ENCODE results near the gene MX1.

MX1 gene

GRCh38 chr21:41491412-41491811 lies 65.4 kb downstream of the MX1 start:
- WGBS: 77% methylated on average over 6 of the region's 6 CpGs
- H2AFZ ChIP-seq (ENCODE audit: low read depth, low read length): no peak overlapping the region
- H2AK5ac ChIP-seq (ENCODE audit: low read length, severe bottlenecking): no peak overlapping the region

GRCh38 chr21:41494242-41494641 lies 68.2 kb downstream of the MX1 start:
- no peak overlapping the region for H3K18ac ChIP-seq (ENCODE audit: low read depth in 1 of 2, low read length in 2 of 2)
- 88% methylated on average over 12 of the region's 16 CpGs for WGBS
- no peak overlapping the region for H3K9ac ChIP-seq (ENCODE audit: low read length)
- no peak overlapping the region for H3K27ac ChIP-seq (ENCODE audit: low read length, poor library complexity, severe bottlenecking)
- peaks cover 8 to 48% of the 10 kb centered on the region in 2 experiments for H3K27me3 ChIP-seq (ENCODE audit: control insufficient read depth in 1 of 2, insufficient read depth in 1 of 2, low read length in 2 of 2)
- H2BK15ac ChIP-seq (ENCODE audit: low read depth, poor library complexity, severe bottlenecking): no peak overlapping the region
- no peaks in the 10 kb centered on the region for H3K79me1 ChIP-seq (replicated peaks; ENCODE audit: low read length, poor library complexity, severe bottlenecking)
- no peak overlapping the region for H2AFZ ChIP-seq (ENCODE audit: low read depth, low read length)
- no peak overlapping the region for H3K4ac ChIP-seq (ENCODE audit: low read depth in 1 of 2, low read length in 2 of 2)
- H2BK5ac ChIP-seq (ENCODE audit: low read depth, low read length, poor library complexity, severe bottlenecking): no peak overlapping the region
- H3K14ac ChIP-seq (ENCODE audit: low read length in 2 of 2): no peak overlapping the region
- H3K9me3 ChIP-seq (ENCODE audit: control insufficient read depth, low read length): no peaks in the 10 kb centered on the region
- no peak overlapping the region for H3K4me2 ChIP-seq (ENCODE audit: low read length, poor library complexity, severe bottlenecking)
- no peak overlapping the region for H2BK12ac ChIP-seq (ENCODE audit: low read length in 2 of 2)
- no peak overlapping the region for H4K91ac ChIP-seq (ENCODE audit: low read length)
- H3K36me3 ChIP-seq (ENCODE audit: control insufficient read depth in 1 of 2, insufficient read depth in 2 of 2, low read depth in 1 of 2, low read length in 2 of 2): no peaks in the 10 kb centered on the region
- H3K4me3 ChIP-seq (ENCODE audit: insufficient read depth in 1 of 2, low read depth in 1 of 2, low read length in 2 of 2): no peak overlapping the region
- H2AK5ac ChIP-seq (ENCODE audit: low read length, severe bottlenecking): no peak overlapping the region
- DNase-seq: no peak
- no peak overlapping the region for H2BK120ac ChIP-seq (ENCODE audit: low read depth, low read length)
- H4K8ac ChIP-seq (ENCODE audit: low read length): no peak overlapping the region
- no peak overlapping the region for H3K23ac ChIP-seq (ENCODE audit: low read length in 2 of 2)
- no peaks in the 10 kb centered on the region for H3K4me1 ChIP-seq (ENCODE audit: control insufficient read depth, insufficient read depth, low read depth, low read length)

More at GRCh38 chr21:41491412-41491811, 65.4 kb downstream of the MX1 start:
- Histone ChIP-seq H3K36me3 (ENCODE audit: control insufficient read depth in 1 of 2, insufficient read depth in 2 of 2, low read depth in 1 of 2, low read length in 2 of 2) (no peaks in the 10 kb centered on the region), H2BK120ac (ENCODE audit: low read depth, low read length) (no peak overlapping the region), H3K4ac (ENCODE audit: low read depth in 1 of 2, low read length in 2 of 2) (no peak overlapping the region), H2BK5ac (ENCODE audit: low read depth, low read length, poor library complexity, severe bottlenecking) (no peak overlapping the region), H3K4me2 (ENCODE audit: low read length, poor library complexity, severe bottlenecking) (no peak overlapping the region), H3K27me3 (ENCODE audit: control insufficient read depth in 1 of 2, insufficient read depth in 1 of 2, low read length in 2 of 2) (peaks cover 0 to 29% of the 10 kb centered on the region in 2 experiments), H3K4me3 (ENCODE audit: insufficient read depth in 1 of 2, low read depth in 1 of 2, low read length in 2 of 2) (no peak overlapping the region), H3K4me1 (ENCODE audit: control insufficient read depth, insufficient read depth, low read depth, low read length) (peaks cover 3% of the 10 kb centered on the region), H2BK15ac (ENCODE audit: low read depth, poor library complexity, severe bottlenecking) (no peak overlapping the region), H4K8ac (ENCODE audit: low read length) (no peak overlapping the region), H3K9me3 (ENCODE audit: control insufficient read depth, low read length) (no peaks in the 10 kb centered on the region), H3K27ac (ENCODE audit: low read length, poor library complexity, severe bottlenecking) (no peak overlapping the region), H3K23ac (ENCODE audit: low read length in 2 of 2) (no peak overlapping the region), H3K14ac (ENCODE audit: low read length in 2 of 2) (no peak overlapping the region), H2BK12ac (ENCODE audit: low read length in 2 of 2) (no peak overlapping the region), H3K18ac (ENCODE audit: low read depth in 1 of 2, low read length in 2 of 2) (no peak overlapping the region), H3K79me1 (replicated peaks; ENCODE audit: low read length, poor library complexity, severe bottlenecking) (no peaks in the 10 kb centered on the region), H4K91ac (ENCODE audit: low read length) (no peak overlapping the region), H3K9ac (ENCODE audit: low read length) (no peak overlapping the region)
- no peak for DNase-seq

- H3K36me3 ChIP-seq (ENCODE audit: control insufficient read depth in 1 of 2, insufficient read depth in 2 of 2, low read depth in 1 of 2, low read length in 2 of 2): no peaks in the 10 kb centered on the region
- no peak overlapping the region for H2BK12ac ChIP-seq (ENCODE audit: low read length in 2 of 2)
- H3K14ac ChIP-seq (ENCODE audit: low read length in 2 of 2): no peak overlapping the region
- H2BK5ac ChIP-seq (ENCODE audit: low read depth, low read length, poor library complexity, severe bottlenecking): no peak overlapping the region
- no peak overlapping the region for H4K8ac ChIP-seq (ENCODE audit: low read length)
- no peak overlapping the region for H3K18ac ChIP-seq (ENCODE audit: low read depth in 1 of 2, low read length in 2 of 2)
- no peak overlapping the region for H2BK15ac ChIP-seq (ENCODE audit: low read depth, poor library complexity, severe bottlenecking)
- no peak overlapping the region for H2AK5ac ChIP-seq (ENCODE audit: low read length, severe bottlenecking)
- H2AFZ ChIP-seq (ENCODE audit: low read depth, low read length): no peak overlapping the region
- peaks cover 25 to 63% of the 10 kb centered on the region in 2 experiments for H3K27me3 ChIP-seq (ENCODE audit: control insufficient read depth in 1 of 2, insufficient read depth in 1 of 2, low read length in 2 of 2)
- no peak overlapping the region for H3K4me3 ChIP-seq (ENCODE audit: insufficient read depth in 1 of 2, low read depth in 1 of 2, low read length in 2 of 2)
- DNase-seq: no peak
- H3K27ac ChIP-seq (ENCODE audit: low read length, poor library complexity, severe bottlenecking): no peak overlapping the region
- no peaks in the 10 kb centered on the region for H3K79me1 ChIP-seq (replicated peaks; ENCODE audit: low read length, poor library complexity, severe bottlenecking)
- no peak overlapping the region for H3K4ac ChIP-seq (ENCODE audit: low read depth in 1 of 2, low read length in 2 of 2)
- no peak overlapping the region for H3K4me2 ChIP-seq (ENCODE audit: low read length, poor library complexity, severe bottlenecking)
- no peak overlapping the region for H3K23ac ChIP-seq (ENCODE audit: low read length in 2 of 2)
- WGBS: 83% methylated on average over 6 of the region's 6 CpGs
- H3K4me1 ChIP-seq (ENCODE audit: control insufficient read depth, insufficient read depth, low read depth, low read length): no peaks in the 10 kb centered on the region
- no peaks in the 10 kb centered on the region for H3K9me3 ChIP-seq (ENCODE audit: control insufficient read depth, low read length)
- no peak overlapping the region for H4K91ac ChIP-seq (ENCODE audit: low read length)
- H2BK120ac ChIP-seq (ENCODE audit: low read depth, low read length): no peak overlapping the region
- H3K9ac ChIP-seq (ENCODE audit: low read length): no peak overlapping the region
Measured at GRCh38 chr21:41497008-41497407, 71.0 kb downstream of the MX1 start.

GRCh38 chr21:41497788-41498187 lies 71.7 kb downstream of the MX1 start:
- Histone ChIP-seq H3K14ac (ENCODE audit: low read length in 2 of 2) (no peak overlapping the region), H2BK15ac (ENCODE audit: low read depth, poor library complexity, severe bottlenecking) (no peak overlapping the region), H4K8ac (ENCODE audit: low read length) (no peak overlapping the region), H2AK5ac (ENCODE audit: low read length, severe bottlenecking) (no peak overlapping the region), H3K36me3 (ENCODE audit: control insufficient read depth in 1 of 2, insufficient read depth in 2 of 2, low read depth in 1 of 2, low read length in 2 of 2) (no peaks in the 10 kb centered on the region), H3K9me3 (ENCODE audit: control insufficient read depth, low read length) (no peaks in the 10 kb centered on the region), H3K4ac (ENCODE audit: low read depth in 1 of 2, low read length in 2 of 2) (no peak overlapping the region), H3K4me2 (ENCODE audit: low read length, poor library complexity, severe bottlenecking) (no peak overlapping the region), H2BK12ac (ENCODE audit: low read length in 2 of 2) (no peak overlapping the region), H3K23ac (ENCODE audit: low read length in 2 of 2) (no peak overlapping the region), H2BK5ac (ENCODE audit: low read depth, low read length, poor library complexity, severe bottlenecking) (no peak overlapping the region), H3K4me1 (ENCODE audit: control insufficient read depth, insufficient read depth, low read depth, low read length) (no peaks in the 10 kb centered on the region), H3K27me3 (ENCODE audit: control insufficient read depth in 1 of 2, insufficient read depth in 1 of 2, low read length in 2 of 2) (peaks cover 25 to 61% of the 10 kb centered on the region in 2 experiments), H4K91ac (ENCODE audit: low read length) (no peak overlapping the region), H3K27ac (ENCODE audit: low read length, poor library complexity, severe bottlenecking) (no peak overlapping the region), H2BK120ac (ENCODE audit: low read depth, low read length) (no peak overlapping the region), H3K18ac (ENCODE audit: low read depth in 1 of 2, low read length in 2 of 2) (no peak overlapping the region), H3K4me3 (ENCODE audit: insufficient read depth in 1 of 2, low read depth in 1 of 2, low read length in 2 of 2) (no peak overlapping the region), H3K79me1 (replicated peaks; ENCODE audit: low read length, poor library complexity, severe bottlenecking) (no peaks in the 10 kb centered on the region), H3K9ac (ENCODE audit: low read length) (no peak overlapping the region), H2AFZ (ENCODE audit: low read depth, low read length) (no peak overlapping the region)
- no peak for DNase-seq
- WGBS: 79% methylated on average over 7 of the region's 8 CpGs

All from mesenchymal stem cell (in vitro differentiated cells and primary cell).